GM06990 (cell line): ENCODE data around the gene SPEF2.

ENCODE experiments used
- DNase-seq: peaks from one replicate; pipeline ENCODE4 v3.0.0-alpha.2; 2011; ENCODE audit not compliant: insufficient read length; ENCODE audit errors: extremely low read depth
- H3K27me3 ChIP-seq: replicated peaks from 2 replicates; pipeline ENCODE4 v1.6.0; 2011; ENCODE audit warnings: low read length; ENCODE audit not compliant: control insufficient read depth, insufficient read depth
- H3K36me3 ChIP-seq: 2 replicates; pipeline ENCODE4 v1.5.1; 2011; ENCODE audit warnings: low read length; ENCODE audit not compliant: control insufficient read depth, insufficient read depth
- H3K4me3 ChIP-seq: replicated peaks from 2 replicates; pipeline ENCODE4 v1.5.1; 2011; ENCODE audit warnings: low read depth, mild to moderate bottlenecking, control low read depth, low read length
- TF ChIP-seq, protein P1 (sequence below): IDR thresholded peaks from 2 replicates; pipeline ENCODE4 v1.5.1; 2011; ENCODE audit warnings: low read length, control low read depth, mild to moderate bottlenecking, inconsistent platforms; ENCODE audit not compliant: insufficient read depth, poor library complexity, severe bottlenecking

The SPEF2 gene

GRCh38 chr5:35862126-35862525 is 244.5 kb downstream of the SPEF2 start:
- DNase-seq, result no peak
- TF ChIP-seq, protein P1, sequence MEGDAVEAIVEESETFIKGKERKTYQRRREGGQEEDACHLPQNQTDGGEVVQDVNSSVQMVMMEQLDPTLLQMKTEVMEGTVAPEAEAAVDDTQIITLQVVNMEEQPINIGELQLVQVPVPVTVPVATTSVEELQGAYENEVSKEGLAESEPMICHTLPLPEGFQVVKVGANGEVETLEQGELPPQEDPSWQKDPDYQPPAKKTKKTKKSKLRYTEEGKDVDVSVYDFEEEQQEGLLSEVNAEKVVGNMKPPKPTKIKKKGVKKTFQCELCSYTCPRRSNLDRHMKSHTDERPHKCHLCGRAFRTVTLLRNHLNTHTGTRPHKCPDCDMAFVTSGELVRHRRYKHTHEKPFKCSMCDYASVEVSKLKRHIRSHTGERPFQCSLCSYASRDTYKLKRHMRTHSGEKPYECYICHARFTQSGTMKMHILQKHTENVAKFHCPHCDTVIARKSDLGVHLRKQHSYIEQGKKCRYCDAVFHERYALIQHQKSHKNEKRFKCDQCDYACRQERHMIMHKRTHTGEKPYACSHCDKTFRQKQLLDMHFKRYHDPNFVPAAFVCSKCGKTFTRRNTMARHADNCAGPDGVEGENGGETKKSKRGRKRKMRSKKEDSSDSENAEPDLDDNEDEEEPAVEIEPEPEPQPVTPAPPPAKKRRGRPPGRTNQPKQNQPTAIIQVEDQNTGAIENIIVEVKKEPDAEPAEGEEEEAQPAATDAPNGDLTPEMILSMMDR, result no peak
- H3K36me3 ChIP-seq, result no peaks in the 10 kb centered on the region
- no peaks in the 10 kb centered on the region for H3K27me3 ChIP-seq
- no peak overlapping the region for H3K4me3 ChIP-seq

DNA sequence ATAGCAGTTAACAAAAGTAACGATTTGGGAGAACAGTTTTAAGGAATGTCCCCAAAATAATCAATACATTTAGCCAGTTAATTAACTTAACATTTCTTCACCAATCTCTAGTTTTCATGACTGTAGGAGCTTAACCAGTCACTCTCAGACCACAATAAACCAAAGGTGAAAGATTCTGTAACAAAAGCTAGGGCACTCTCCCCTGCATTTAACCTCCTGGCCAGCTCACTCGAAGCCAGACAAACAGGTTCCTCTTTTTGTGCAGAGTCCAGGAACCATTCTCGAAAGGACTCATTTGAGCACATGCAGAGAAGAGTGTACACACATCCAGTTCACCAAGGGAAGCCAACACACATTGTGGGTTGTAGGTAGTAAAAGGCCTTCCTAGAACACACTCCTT is 245.5 kb downstream of the SPEF2 start:
- TF ChIP-seq, protein P1, result no peak
- no peaks in the 10 kb centered on the region for H3K36me3 ChIP-seq
- H3K4me3 ChIP-seq, result no peak overlapping the region
- no peaks in the 10 kb centered on the region for H3K27me3 ChIP-seq
- DNase-seq, result no peak
